HUES64 (cell line): ENCODE results near the gene WRAP73.
A peak's percentile ranks its signal among the peaks of the same experiment; 100 is the strongest.

Experiments
- H3K27ac ChIP-seq: 2 replicates; pipeline ENCODE4 v1.7.0; 2013; ENCODE audit warnings: low read depth, low read length, inconsistent platforms
- H3K27me3 ChIP-seq: 2 replicates; pipeline ENCODE4 v1.6.1; 2013; ENCODE audit warnings: mild to moderate bottlenecking, low read length; ENCODE audit not compliant: insufficient read depth
- H3K36me3 ChIP-seq: 2 replicates; pipeline ENCODE4 v1.6.1; 2013; ENCODE audit warnings: mild to moderate bottlenecking, low read length; ENCODE audit not compliant: insufficient read depth
- H3K4me1 ChIP-seq: 2 replicates; pipeline ENCODE4 v1.6.1; 2013; ENCODE audit warnings: mild to moderate bottlenecking, low read length, moderate library complexity; ENCODE audit not compliant: insufficient read depth
- H3K4me3 ChIP-seq: 2 replicates; pipeline ENCODE4 v1.5.1; 2013; ENCODE audit warnings: mild to moderate bottlenecking, low read length, moderate library complexity
- H3K9ac ChIP-seq: 2 replicates; pipeline ENCODE4 v1.6.1; 2013; ENCODE audit warnings: mild to moderate bottlenecking, low read depth, low read length
- H3K9me3 ChIP-seq: 2 replicates; pipeline ENCODE4 v1.6.1; 2013; ENCODE audit warnings: low read depth, low read length; ENCODE audit not compliant: insufficient read depth
- WGBS: fragments of 150-250, 120-280 bp; methylation state at CpG from one replicate; pipeline ENCODE4 v1.1.7; 2013; ENCODE audit warnings: missing lambda C conversion rate; 5-methylcytosine and 5-hydroxymethylcytosine counted together

Gene WRAP73

GRCh38 chr1:3604997-3605823 is 44.7 kb downstream of the WRAP73 start:
- 87% methylated on average over 7 of the region's 7 CpGs for WGBS
- Histone ChIP-seq H3K9me3 (no peaks in the 10 kb centered on the region), H3K4me3 (no peak overlapping the region), H3K36me3 (no peaks in the 10 kb centered on the region), H3K9ac (no peak overlapping the region), H3K27ac (no peak overlapping the region), H3K27me3 (0 out of 2 replicates have a peak, but pooled peaks cover 3% of the 10 kb centered on the region), H3K4me1 (peaks cover 7% of the 10 kb centered on the region; the same call in 1 of the 2 replicates)

DNA sequence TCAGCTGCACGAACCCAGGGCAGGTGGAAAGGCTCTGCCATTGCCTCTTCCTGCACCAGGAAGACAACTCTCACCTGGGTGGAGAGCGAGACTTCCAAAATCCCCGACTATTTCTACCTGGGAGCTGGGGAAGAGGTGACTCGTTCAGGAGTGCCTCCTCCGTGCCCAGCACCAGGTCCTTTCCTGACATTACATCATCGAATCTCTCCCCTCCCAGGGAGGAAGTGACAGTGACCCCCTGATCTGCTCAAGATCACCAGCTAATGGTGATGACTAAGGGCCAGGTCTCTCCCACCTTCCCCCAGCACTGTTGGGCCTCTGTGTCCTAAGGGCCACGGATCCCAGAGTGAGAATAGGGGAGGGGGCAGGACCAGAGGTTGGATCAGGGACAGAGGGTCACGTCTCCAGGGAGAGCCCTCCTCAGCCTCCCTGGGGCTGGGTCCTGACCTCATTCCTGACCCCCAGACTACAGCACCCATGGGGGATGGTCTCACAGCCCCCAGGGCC is 45.4 kb downstream of the WRAP73 start:
- WGBS: 93% methylated on average over 8 of the region's 8 CpGs

GRCh38 chr1:3603571-3604467 is 46.1 kb downstream of the WRAP73 start:
- no peaks in the 10 kb centered on the region for H3K27me3 ChIP-seq
- H3K27ac ChIP-seq: no peak overlapping the region
- no peak overlapping the region for H3K4me3 ChIP-seq
- H3K36me3 ChIP-seq: no peaks in the 10 kb centered on the region
- no peaks in the 10 kb centered on the region for H3K9me3 ChIP-seq
- H3K9ac ChIP-seq: no peak overlapping the region
- 92% methylated on average over 29 of the region's 29 CpGs for WGBS
- H3K4me1 ChIP-seq: peaks cover 3% of the 10 kb centered on the region

More for the DNA sequence above, 45.4 kb downstream of the WRAP73 start:
- Histone ChIP-seq H3K27me3 (no peaks in the 10 kb centered on the region), H3K9me3 (no peaks in the 10 kb centered on the region), H3K4me3 (no peak overlapping the region), H3K36me3 (no peaks in the 10 kb centered on the region), H3K27ac (no peak overlapping the region), H3K9ac (no peak overlapping the region), H3K4me1 (0 out of 2 replicates have a peak, but pooled peaks cover 1% of the 10 kb centered on the region)

- Histone ChIP-seq H3K4me3 (no peak overlapping the region), H3K4me1 (peaks cover 9% of the 10 kb centered on the region), H3K36me3 (no peaks in the 10 kb centered on the region), H3K9me3 (no peaks in the 10 kb centered on the region), H3K27me3 (no peaks in the 10 kb centered on the region), H3K27ac (no peak overlapping the region), H3K9ac (no peak overlapping the region)
- 95% methylated on average over 11 of the region's 11 CpGs for WGBS
Measured at GRCh38 chr1:3603156-3603555, 46.7 kb downstream of the WRAP73 start.

GRCh38 chr1:3602375-3602774 is 47.5 kb downstream of the WRAP73 start:
- Histone ChIP-seq H3K36me3 (no peaks in the 10 kb centered on the region), H3K9ac (no peak overlapping the region)

GRCh38 chr1:3601743-3602142 is 48.2 kb downstream of the WRAP73 start:
- H3K4me1 ChIP-seq: peaks cover 15% of the 10 kb centered on the region
- no peaks in the 10 kb centered on the region for H3K27me3 ChIP-seq
- H3K27ac ChIP-seq: no peak overlapping the region
- H3K4me3 ChIP-seq: no peak overlapping the region
- no peaks in the 10 kb centered on the region for H3K9me3 ChIP-seq
- 95% methylated on average over 15 of the region's 16 CpGs for WGBS
- no peak overlapping the region for H3K9ac ChIP-seq
- no peaks in the 10 kb centered on the region for H3K36me3 ChIP-seq

More at GRCh38 chr1:3602375-3602774, 47.5 kb downstream of the WRAP73 start:
- Histone ChIP-seq H3K4me3 (no peak overlapping the region), H3K27me3 (no peaks in the 10 kb centered on the region), H3K9me3 (no peaks in the 10 kb centered on the region), H3K27ac (no peak overlapping the region), H3K4me1 (peaks cover 15% of the 10 kb centered on the region)
- WGBS: 91% methylated on average over 21 of the region's 21 CpGs

DNA sequence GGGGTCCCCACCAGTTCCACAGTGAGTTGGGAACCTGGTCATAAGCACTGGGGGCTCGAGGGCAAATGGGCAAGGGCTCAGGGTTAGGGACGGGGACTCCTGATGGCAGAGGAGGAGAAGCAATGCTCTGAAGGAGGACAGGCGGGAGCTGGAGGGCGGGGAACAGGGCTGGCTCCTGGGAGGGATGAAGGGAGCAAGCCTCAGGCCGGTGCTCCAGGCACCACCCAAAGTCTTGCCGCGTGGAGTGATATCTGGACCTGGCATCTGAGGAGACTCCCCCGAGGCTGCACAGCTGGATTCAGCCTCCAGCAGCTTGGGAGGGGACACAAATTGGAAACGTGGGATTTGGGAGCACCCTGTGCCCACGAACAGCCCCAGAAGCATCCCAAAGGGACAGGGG is 49.5 kb downstream of the WRAP73 start:
- no peaks in the 10 kb centered on the region for H3K9me3 ChIP-seq
- H3K27me3 ChIP-seq: no peaks in the 10 kb centered on the region
- H3K4me3 ChIP-seq: no peak overlapping the region
- H3K36me3 ChIP-seq: no peaks in the 10 kb centered on the region
- H3K4me1 ChIP-seq: peaks cover 15% of the 10 kb centered on the region
- H3K27ac ChIP-seq: no peak overlapping the region
- H3K9ac ChIP-seq: no peak overlapping the region
- 91% methylated on average over 10 of the region's 10 CpGs for WGBS

DNA sequence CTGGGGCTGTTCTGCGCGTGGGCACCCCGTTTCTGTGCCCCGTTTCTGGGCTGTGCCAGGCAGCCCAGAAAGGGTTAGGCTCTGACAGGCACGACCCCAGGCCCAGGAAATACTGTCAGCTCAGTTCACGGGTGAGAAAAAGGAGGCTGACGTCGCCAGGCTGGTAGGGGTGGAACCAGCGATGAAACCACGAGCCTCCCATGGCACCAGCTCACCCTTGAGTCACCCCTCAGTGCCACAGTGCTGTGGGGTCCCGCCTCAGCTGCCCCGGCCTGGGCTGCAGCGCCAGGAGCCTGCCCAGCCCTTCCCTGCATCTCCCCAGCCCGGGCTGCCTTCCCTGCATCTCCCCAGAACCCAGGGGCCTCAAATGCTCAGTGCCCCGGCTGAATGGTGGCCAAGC is 50.1 kb downstream of the WRAP73 start:
- no peak overlapping the region for H3K27ac ChIP-seq
- H3K27me3 ChIP-seq: no peaks in the 10 kb centered on the region
- H3K4me3 ChIP-seq: no peak overlapping the region
- no peaks in the 10 kb centered on the region; the same call in 1 of the 2 replicates for H3K36me3 ChIP-seq
- H3K9me3 ChIP-seq: no peaks in the 10 kb centered on the region
- H3K4me1 ChIP-seq: peaks cover 15% of the 10 kb centered on the region
- 86% methylated on average over 15 of the region's 15 CpGs for WGBS
- H3K9ac ChIP-seq: no peak overlapping the region

DNA sequence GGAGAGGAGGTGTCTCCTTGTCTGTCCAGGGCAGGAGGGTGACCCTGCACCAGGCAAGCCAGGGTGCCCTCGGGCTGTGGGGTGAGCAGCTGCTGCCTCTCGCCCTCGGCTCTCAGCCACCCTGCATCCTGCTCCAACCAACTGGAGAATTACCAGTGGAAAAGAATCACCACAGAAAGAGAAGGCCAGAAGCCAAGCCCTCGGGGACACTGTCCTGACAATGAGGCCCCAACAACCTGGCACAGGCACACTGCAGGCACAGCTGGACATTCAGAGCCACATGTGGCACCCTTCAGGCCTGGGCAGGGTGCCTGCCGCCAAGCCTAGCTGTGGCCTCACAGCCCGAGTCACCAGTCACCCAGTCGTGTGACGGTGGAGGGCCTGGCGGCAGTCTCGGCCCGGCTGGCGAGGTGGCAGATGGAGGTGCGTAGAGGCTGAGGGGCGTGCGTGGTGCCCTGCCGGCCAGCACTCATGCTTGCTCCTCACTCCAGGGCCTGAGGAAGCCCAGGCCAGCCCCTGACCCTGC is 50.6 kb downstream of the WRAP73 start:
- H3K9ac ChIP-seq: peak overlapping the region; percentile 14; the same call in 1 of the 2 replicates
- H3K9me3 ChIP-seq: no peaks in the 10 kb centered on the region
- no peak overlapping the region; the same call in 1 of the 2 replicates for H3K27ac ChIP-seq
- WGBS: 88% methylated on average over 16 of the region's 16 CpGs
- H3K4me3 ChIP-seq: no peak overlapping the region
- H3K27me3 ChIP-seq: no peaks in the 10 kb centered on the region
- no peaks in the 10 kb centered on the region; the same call in 1 of the 2 replicates for H3K36me3 ChIP-seq
- peaks cover 15% of the 10 kb centered on the region for H3K4me1 ChIP-seq

GRCh38 chr1:3598522-3599285 is 51.2 kb downstream of the WRAP73 start:
- Histone ChIP-seq H3K9ac (peak overlapping the region; percentile 14; the same call in 1 of the 2 replicates), H3K4me3 (no peak overlapping the region), H3K27ac (no peak overlapping the region; the same call in 1 of the 2 replicates), H3K9me3 (no peaks in the 10 kb centered on the region), H3K27me3 (no peaks in the 10 kb centered on the region), H3K4me1 (peaks cover 15% of the 10 kb centered on the region), H3K36me3 (no peaks in the 10 kb centered on the region; the same call in 1 of the 2 replicates)
- WGBS: 71% methylated on average over 30 of the region's 30 CpGs
